Prostate gland (tissue), 2 donors: ENCODE results near the gene HSPA6. TPM values are rescaled to one million over a fixed set of nuclear protein-coding genes. Genes with fewer than 3 reads are reported as not detected.
"Not testable (repeated sequence)": the region's sequence is repeated elsewhere in the genome, so short reads cannot be mapped to it uniquely, and the experiment has no call there.

Experiments
- DNase-seq: peaks from one replicate; pipeline ENCODE4 v3.0.0-alpha.2; 2019; ENCODE audit warnings: low spot score
- H3K27ac ChIP-seq, 2 donors: fragments of 200-600 bp; sonication (generic); 2 replicates each; pipeline ENCODE4 v1.5.1; 2017 to 2019
- H3K27me3 ChIP-seq: fragments of 200-600 bp; sonication (generic); replicated peaks from 2 replicates; pipeline ENCODE4 v1.5.1; 2019; ENCODE audit not compliant: insufficient read depth
- H3K36me3 ChIP-seq, 2 donors: fragments of 200-600 bp; sonication (generic); 1 replicate in 1 of 2; 2 replicates in 1 of 2; pipeline versions ENCODE4 v1.5.1 to v1.8.1; 2017 to 2019
- H3K4me1 ChIP-seq: fragments of 200-600 bp; sonication (generic); replicated peaks from 2 replicates; pipeline ENCODE4 v1.5.1; 2019
- H3K4me3 ChIP-seq, 2 donors: fragments of 200-600 bp; sonication (generic); 2 replicates each; pipeline ENCODE4 v1.5.1; 2017 to 2019
- H3K9me3 ChIP-seq: fragments of 200-600 bp; sonication (generic); 2 replicates; pipeline ENCODE4 v1.5.1; 2017
- POLR2A ChIP-seq: fragments of 450-650 bp; IDR thresholded peaks from one replicate; pipeline ENCODE4 v1.6.1; 2016; ENCODE audit warnings: antibody characterized with exemption, mild to moderate bottlenecking
- POLR2AphosphoS5 ChIP-seq: sonication (generic); formaldehyde crosslinking; IDR thresholded peaks from one replicate; pipeline ENCODE4 v1.6.1; 2017; ENCODE audit warnings: antibody characterized with exemption
- WGBS: methylation state at CpG from one replicate; pipeline ENCODE4 v1.1.5; 2018; 5-methylcytosine and 5-hydroxymethylcytosine counted together
- intact Hi-C: fragments of 100-400 bp; cut with DNase I; formaldehyde crosslinking; loops from one replicate; pipeline ENCODE4 v1.14.2; 2022
- total RNA-seq, 2 donors: library from RNA; depleted of rRNA; stranded (reverse); fragments of >200 nt; gene quantifications; one replicate each; pipeline ENCODE4 v1.1.0, GENCODE V29; 2016
- TF ChIP-seq, protein P1 (sequence below), 4 experiments: fragments of 200-600 bp in 2 of 4; fragments of 450-650 bp in 2 of 4; sonication (generic) in 2 of 4; IDR thresholded peaks; 1 replicate in 3 of 4; 2 replicates in 1 of 4; pipeline ENCODE4 v1.5.1; 2016 to 2019; ENCODE audit warnings: antibody characterized with exemption in 4 of 4, mild to moderate bottlenecking in 2 of 4, moderate library complexity in 2 of 4

HSPA6 gene
- total RNA-seq, 2 donors from 2014 or later: 0.64 to 4.9 TPM

DNA sequence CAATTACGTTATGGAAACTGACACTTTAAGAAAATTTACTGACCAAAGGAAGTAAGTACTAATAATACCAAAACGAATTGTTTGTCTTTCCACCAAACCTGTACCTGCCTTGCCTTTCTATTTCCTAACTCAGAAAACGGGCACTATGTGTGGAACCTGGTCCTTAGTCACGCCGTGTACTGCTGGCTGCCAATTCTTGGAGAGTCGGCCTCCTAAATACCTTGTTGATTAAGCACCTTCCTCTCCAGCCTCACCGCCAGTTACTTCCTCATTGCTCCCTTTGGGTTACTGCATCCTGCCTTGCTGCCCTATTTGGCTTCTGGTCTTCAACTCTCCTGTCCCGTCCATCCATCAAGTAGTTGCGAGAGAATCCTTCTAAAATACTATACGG, 16.2 kb downstream of the HSPA6 start:
- H3K27me3 ChIP-seq, H3K4me3 ChIP-seq, H3K36me3 ChIP-seq, intact Hi-C loops, H3K4me1 ChIP-seq, H3K27ac ChIP-seq, H3K9me3 ChIP-seq, DNase-seq: not testable (repeated sequence)
- 64% methylated on average over 10 of the region's 10 CpGs for WGBS

DNA sequence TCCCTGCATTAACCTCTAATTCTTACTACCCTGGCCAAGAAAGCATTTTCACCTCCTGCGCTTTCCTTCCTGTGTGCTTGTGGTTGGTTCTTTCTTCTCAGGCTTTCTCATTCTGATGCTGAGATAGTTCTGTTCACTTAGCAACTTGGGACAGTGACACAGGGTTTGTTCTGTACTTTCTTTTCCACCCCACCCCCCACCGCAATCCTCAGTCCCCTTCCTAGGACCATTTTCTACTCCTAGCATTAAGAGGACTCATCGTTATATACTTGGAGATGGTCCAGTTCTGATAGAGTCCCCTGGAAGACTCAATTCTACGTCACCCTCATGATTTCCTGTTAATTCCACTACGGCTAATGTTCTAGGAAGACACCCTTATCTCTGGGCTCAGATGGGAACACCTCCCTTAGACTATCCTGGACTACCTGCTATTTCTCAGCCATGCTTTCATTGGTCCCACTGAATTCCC, 17.8 kb downstream of the HSPA6 start:
- H3K4me1 ChIP-seq, intact Hi-C loops: not testable (repeated sequence)
- 88% methylated on average over 5 of the region's 5 CpGs for WGBS

DNA sequence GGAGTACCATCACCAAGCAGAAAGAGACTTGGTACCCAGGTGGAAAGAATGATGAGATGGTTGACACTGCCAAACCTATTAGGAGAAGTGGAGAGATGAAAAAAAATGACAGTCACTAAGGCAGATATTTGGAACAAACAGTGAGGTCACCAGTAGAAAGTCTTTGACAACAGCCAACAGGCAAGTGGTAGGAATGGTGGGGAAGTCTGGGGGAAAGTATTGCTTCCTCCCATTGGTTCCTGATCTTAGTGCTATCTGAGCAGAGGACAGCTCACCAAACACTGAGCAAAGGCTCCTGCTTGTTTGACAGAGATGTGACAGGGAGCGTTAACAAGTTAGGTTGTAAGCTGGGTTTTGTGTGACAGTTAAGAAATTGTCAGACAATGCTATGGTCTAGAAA, 18.8 kb downstream of the HSPA6 start:
- 92% methylated on average over 1 of the region's 1 CpG for WGBS
- H3K27me3 ChIP-seq, H3K4me1 ChIP-seq, H3K27ac ChIP-seq, H3K9me3 ChIP-seq, H3K36me3 ChIP-seq, intact Hi-C loops, DNase-seq, H3K4me3 ChIP-seq: not testable (repeated sequence)

More for the DNA sequence above, 17.8 kb downstream of the HSPA6 start:
- not testable (repeated sequence) for H3K9me3 ChIP-seq, H3K27me3 ChIP-seq, H3K27ac ChIP-seq, DNase-seq, H3K4me3 ChIP-seq, H3K36me3 ChIP-seq

DNA sequence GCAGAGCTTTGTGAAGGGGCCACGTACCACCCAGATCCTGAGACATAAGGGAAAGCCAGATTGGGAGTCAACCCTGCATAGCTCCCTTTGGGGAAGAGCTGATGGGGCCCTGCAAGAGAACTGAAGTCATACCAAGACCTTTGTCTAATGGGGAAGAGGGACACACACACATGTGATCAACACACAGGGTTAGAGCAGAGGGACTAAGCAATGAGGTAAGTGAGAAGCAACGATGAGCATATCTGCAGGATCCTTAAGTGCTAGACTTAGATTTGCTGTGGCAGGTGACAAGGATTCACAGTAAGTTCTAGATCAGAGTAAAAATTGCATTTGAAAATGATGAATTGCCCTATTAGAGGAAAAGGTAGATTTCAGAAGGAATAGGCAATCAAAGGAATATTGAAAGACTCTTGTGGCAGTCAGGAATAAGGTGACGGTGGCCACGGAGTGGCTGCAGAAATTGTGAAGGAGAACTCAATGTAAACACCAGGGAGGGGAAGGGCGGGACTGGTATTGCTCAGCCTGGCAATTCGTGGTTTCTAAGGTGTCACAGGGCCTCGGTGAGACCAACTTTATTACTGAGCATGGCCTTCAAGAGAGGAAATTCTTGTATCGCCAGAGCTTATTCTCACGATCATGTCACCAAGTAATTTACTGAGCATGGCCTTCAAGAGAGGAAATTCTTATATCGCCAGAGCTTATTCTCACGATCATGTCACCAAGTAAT, 20.8 kb downstream of the HSPA6 start:
- H3K36me3 ChIP-seq, H3K27me3 ChIP-seq, intact Hi-C loops, H3K4me1 ChIP-seq, H3K27ac ChIP-seq, DNase-seq, H3K4me3 ChIP-seq, H3K9me3 ChIP-seq: not testable (repeated sequence)
- WGBS: 60% methylated on average over 11 of the region's 11 CpGs

DNA sequence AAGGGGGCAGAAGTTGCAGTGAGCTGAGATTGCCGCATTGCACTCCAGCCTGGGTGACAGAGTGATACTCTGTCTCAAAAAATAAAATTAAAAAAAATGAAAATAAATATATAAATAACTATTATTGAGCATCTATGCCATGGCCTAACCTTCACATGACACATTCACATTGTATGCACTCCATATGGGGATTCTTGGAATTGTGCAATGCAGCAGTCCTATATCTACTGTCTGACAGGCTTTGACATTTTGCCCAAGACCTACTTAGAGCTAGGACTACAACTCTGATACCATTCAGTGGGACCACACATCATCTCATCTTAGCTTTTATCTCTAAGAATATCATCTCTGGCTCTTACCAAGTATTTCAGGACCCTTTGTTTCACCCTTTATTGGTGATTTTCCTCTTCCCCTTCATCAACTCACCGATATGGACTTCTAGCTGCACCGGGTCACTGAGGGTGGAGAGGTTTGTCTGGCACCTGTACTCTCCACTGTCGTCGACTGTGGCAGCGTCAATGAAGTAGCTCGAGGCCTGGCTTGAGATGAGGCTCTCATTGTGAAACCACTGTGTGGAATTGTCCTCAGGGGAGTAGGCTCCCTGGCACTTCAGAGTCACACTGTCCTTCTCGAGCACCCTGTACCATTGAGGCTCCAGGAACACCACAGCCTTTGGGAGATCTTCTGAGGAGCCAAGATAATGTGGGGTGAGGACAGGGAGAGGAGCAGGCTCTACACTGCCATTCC, 23.8 kb downstream of the HSPA6 start:
- WGBS: 90% methylated on average over 8 of the region's 8 CpGs
- H3K27me3 ChIP-seq, H3K4me1 ChIP-seq, H3K36me3 ChIP-seq, H3K27ac ChIP-seq, DNase-seq, H3K4me3 ChIP-seq, H3K9me3 ChIP-seq, intact Hi-C loops: not testable (repeated sequence)

DNA sequence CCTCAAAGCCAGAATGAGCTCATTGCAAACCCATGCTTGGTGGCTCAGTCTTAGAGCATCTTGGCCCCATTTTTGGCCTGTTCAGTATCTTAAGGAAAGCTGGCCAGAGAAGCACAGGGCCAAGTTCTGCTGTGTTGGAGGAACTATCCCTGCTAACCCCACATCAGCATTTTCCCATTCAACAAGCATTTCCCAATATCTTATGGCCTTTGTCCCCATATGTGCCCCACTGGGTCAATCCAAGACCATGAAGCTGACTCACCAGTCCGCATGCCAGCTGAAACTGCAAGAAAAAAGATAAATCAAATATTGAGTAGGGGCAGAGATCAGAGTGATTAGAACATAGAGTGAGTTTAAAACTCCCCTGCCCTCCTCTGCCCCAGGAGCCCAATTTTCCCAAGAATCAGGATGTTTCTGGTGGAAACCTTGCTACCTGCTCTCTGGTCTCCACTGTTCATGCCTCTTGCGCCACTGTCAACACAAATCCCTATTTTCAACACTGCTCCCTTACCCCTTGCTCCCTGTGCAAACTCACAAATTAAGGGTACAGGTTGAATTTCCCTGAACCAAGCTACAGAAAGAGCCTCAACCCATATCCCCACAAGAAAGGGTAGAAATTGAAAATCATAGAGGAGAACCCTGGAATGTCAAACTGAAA, 24.5 kb downstream of the HSPA6 start:
- 80% methylated on average over 1 of the region's 2 CpGs for WGBS
- DNase-seq, intact Hi-C loops, H3K4me1 ChIP-seq, H3K9me3 ChIP-seq, H3K27me3 ChIP-seq, H3K4me3 ChIP-seq, H3K36me3 ChIP-seq, H3K27ac ChIP-seq: not testable (repeated sequence)

DNA sequence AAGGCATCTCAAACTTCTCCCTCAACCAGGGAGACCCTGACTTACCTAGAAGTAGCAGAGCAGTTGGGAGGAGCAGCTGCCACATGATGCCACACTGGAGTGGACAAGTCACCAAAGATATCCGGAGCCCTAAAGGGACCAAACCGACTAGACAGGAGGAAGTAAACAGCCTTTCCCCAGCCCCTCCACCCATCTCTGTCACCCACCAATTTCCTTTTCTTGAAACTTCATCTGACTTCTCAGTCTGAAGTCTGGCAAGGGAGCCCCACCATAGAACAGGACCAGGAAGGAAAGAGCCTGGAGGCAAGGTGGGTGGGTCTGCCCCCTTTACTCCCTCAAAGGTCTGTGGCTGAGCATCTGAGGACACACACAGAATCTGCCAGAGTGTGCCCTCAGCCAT, 25.3 kb downstream of the HSPA6 start, which contains the start of gene FCGR3A:
Gene FCGR3A, minus strand, starts transcription at position 167 of the 400 bp plus-strand sequence. Its CDS starts 82 bp downstream, at position 85.
- TF ChIP-seq, protein P1, sequence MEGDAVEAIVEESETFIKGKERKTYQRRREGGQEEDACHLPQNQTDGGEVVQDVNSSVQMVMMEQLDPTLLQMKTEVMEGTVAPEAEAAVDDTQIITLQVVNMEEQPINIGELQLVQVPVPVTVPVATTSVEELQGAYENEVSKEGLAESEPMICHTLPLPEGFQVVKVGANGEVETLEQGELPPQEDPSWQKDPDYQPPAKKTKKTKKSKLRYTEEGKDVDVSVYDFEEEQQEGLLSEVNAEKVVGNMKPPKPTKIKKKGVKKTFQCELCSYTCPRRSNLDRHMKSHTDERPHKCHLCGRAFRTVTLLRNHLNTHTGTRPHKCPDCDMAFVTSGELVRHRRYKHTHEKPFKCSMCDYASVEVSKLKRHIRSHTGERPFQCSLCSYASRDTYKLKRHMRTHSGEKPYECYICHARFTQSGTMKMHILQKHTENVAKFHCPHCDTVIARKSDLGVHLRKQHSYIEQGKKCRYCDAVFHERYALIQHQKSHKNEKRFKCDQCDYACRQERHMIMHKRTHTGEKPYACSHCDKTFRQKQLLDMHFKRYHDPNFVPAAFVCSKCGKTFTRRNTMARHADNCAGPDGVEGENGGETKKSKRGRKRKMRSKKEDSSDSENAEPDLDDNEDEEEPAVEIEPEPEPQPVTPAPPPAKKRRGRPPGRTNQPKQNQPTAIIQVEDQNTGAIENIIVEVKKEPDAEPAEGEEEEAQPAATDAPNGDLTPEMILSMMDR (IDR thresholded peaks at IDR 0.05): no peak
- TF ChIP-seq POLR2AphosphoS5: no peak
- TF ChIP-seq POLR2A: no peak
- Histone ChIP-seq H3K4me1 (no peaks in the 10 kb centered on the region), H3K36me3 (no peaks in the 10 kb centered on the region), H3K9me3 (no peaks in the 10 kb centered on the region), H3K27me3 (no peaks in the 10 kb centered on the region), H3K4me3 (no peak within 1 kb of the TSS), H3K27ac (no peak within 1 kb of the TSS)
- WGBS: 67% methylated on average over 2 of the region's 2 CpGs
- intact Hi-C loops: no loop called here
- no peak for DNase-seq

DNA sequence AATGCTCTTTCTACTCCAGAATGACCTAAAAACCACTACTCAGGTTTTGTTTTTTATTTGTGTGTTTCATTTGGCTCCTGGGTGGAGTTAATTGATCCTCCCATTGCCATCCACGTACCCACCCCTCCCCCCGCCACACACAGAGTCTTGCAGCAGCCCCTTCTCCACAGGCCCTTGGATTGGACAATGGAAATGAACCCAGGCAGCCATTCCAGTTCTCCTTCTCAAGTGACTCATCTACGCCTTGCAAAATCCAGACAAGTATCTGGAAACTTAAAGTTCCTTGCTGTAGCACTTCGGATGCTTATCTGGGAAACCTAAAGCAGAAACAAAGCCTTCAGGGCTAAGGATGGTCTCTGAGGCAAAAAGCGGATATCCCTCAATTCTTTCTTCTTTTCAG, 26.6 kb downstream of the HSPA6 start:
- H3K27me3 ChIP-seq, H3K4me1 ChIP-seq, H3K9me3 ChIP-seq, H3K27ac ChIP-seq, intact Hi-C loops, DNase-seq, H3K36me3 ChIP-seq, H3K4me3 ChIP-seq: not testable (repeated sequence)
- WGBS: 81% methylated on average over 5 of the region's 5 CpGs

DNA sequence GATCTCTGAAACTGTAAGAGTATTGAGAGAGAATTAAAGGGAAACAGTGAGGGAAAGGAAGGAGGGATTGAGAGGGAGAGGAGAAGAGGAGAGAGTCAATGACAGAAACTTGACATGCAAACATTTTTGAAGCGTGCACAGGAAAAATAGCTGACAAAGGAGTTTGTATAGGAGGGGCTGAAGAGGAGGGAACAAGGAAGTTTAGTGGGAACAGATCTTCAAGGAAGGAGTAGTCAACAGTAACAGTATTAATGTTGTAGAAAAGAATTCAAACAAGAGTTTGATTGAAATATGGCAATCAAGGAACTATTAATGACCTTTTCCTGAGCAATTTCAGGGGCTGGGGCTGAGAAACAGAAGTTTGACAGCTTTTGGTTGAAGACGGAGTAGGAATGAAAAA, 29.3 kb downstream of the HSPA6 start:
- intact Hi-C loops, H3K27ac ChIP-seq, DNase-seq, H3K9me3 ChIP-seq, H3K27me3 ChIP-seq, H3K36me3 ChIP-seq, H3K4me1 ChIP-seq, H3K4me3 ChIP-seq: not testable (repeated sequence)
- WGBS: 69% methylated on average over 2 of the region's 2 CpGs

DNA sequence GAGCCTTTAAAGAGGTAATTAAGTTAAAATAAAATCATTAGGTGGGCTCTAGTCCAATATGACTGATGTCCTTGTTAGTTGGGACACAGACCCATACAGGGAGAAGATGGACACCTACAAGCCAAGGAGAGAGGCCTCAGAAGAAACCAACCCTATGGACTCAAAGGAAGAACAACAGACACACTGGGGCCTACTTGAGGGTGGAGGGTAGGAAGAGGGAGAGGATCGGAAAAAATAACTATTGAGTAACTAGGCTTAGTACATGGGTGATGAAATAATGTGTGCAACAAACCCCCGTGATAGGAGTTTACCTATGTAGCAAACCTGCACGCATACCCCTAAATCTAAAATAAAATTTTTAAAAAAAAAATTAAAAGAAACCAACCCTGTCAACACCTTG, 30.0 kb downstream of the HSPA6 start:
- H3K9me3 ChIP-seq, H3K4me3 ChIP-seq, intact Hi-C loops, H3K27me3 ChIP-seq, H3K4me1 ChIP-seq, H3K36me3 ChIP-seq, H3K27ac ChIP-seq, DNase-seq: not testable (repeated sequence)
- 93% methylated on average over 3 of the region's 3 CpGs for WGBS

DNA sequence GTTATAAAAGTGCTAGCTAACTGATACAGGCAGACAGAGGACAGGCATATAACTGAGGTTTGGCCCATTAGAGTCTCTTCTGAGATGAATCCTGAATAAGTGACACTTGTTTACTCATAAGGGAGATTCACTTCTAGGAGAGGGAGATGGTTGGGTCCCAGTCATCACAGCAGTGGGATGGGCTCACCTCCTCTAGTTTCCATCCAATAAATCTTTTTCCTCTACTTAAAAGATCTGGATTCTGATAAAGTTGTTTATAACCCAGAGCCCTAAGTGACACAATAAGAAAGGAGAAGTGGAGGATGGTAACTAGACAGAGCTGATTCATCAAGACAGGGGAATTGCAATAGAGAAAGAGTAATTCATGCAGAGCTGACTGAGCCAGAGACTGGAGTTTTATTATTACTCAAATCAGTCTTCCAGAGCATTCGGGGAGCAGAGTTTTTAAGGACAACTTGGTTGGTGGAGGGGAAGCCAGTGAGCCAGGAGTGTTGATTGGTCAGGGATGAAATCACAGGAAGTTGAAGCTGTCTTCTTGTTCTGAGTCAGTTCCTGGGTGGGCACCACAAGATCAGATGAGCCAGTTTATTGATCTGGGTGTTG, 30.6 kb downstream of the HSPA6 start:
- H3K4me1 ChIP-seq, H3K9me3 ChIP-seq, H3K27me3 ChIP-seq, H3K27ac ChIP-seq, DNase-seq, intact Hi-C loops, H3K4me3 ChIP-seq, H3K36me3 ChIP-seq: not testable (repeated sequence)
- WGBS: 50% methylated on average over 1 of the region's 1 CpG
